H9 (cell line): Measurements from ENCODE around the gene LRRC42. TPM values are rescaled to one million over a fixed set of nuclear protein-coding genes. Genes with fewer than 3 reads are reported as not detected.

Experiments used
- DNase-seq: peaks from one replicate; pipeline ENCODE4 v3.0.0-alpha.2; 2017
- H2AFZ ChIP-seq: one replicate; pipeline ENCODE4 v1.6.1; 2013; ENCODE audit warnings: mild to moderate bottlenecking, low read length, control low read depth, moderate library complexity
- H2AK5ac ChIP-seq: 2 replicates; pipeline ENCODE4 v1.6.1; 2013; ENCODE audit warnings: low read length, control low read depth, mixed read lengths; ENCODE audit not compliant: insufficient read length
- H2BK120ac ChIP-seq: one replicate; pipeline ENCODE4 v1.6.1; 2013; ENCODE audit warnings: low read depth, mild to moderate bottlenecking, low read length, control low read depth, inconsistent platforms; ENCODE audit not compliant: poor library complexity, severe bottlenecking
- H2BK12ac ChIP-seq: 2 replicates; pipeline ENCODE4 v1.6.1; 2013; ENCODE audit warnings: low read length, control low read depth, mixed read lengths, low read depth; ENCODE audit not compliant: insufficient read length
- H2BK15ac ChIP-seq: 2 replicates; pipeline ENCODE4 v1.6.1; 2013; ENCODE audit warnings: low read depth, low read length, control low read depth
- H2BK20ac ChIP-seq: one replicate; pipeline ENCODE4 v1.6.1; 2013; ENCODE audit warnings: low read depth, mild to moderate bottlenecking, low read length, control low read depth, inconsistent platforms; ENCODE audit not compliant: poor library complexity, severe bottlenecking
- H2BK5ac ChIP-seq: 2 replicates; pipeline ENCODE4 v1.6.1; 2013; ENCODE audit warnings: low read length, control low read depth, mixed read lengths; ENCODE audit not compliant: insufficient read length
- H3K14ac ChIP-seq: 2 replicates; pipeline ENCODE4 v1.6.1; 2013; ENCODE audit warnings: low read length, control low read depth; ENCODE audit not compliant: insufficient read depth
- H3K18ac ChIP-seq: 2 replicates; pipeline ENCODE4 v1.6.1; 2013; ENCODE audit warnings: low read depth, mild to moderate bottlenecking, mixed read lengths, low read length, control low read depth; ENCODE audit not compliant: insufficient read length
- H3K23ac ChIP-seq: 2 replicates; pipeline ENCODE4 v1.6.1; 2013; ENCODE audit warnings: low read length, control low read depth, mixed read lengths, low read depth; ENCODE audit not compliant: insufficient read length
- H3K23me2 ChIP-seq: 2 replicates; pipeline ENCODE4 v1.6.1; 2013; ENCODE audit warnings: low read depth, mild to moderate bottlenecking, mixed read lengths, low read length, control low read depth; ENCODE audit not compliant: insufficient read length, poor library complexity, severe bottlenecking
- H3K27ac ChIP-seq: 2 replicates; pipeline ENCODE4 v1.5.1; 2013; ENCODE audit warnings: low read length, control low read depth, mixed read lengths, low read depth; ENCODE audit not compliant: insufficient read length
- H3K27me3 ChIP-seq: 2 replicates; pipeline ENCODE4 v1.6.1; 2013; ENCODE audit warnings: low read length, control low read depth, inconsistent platforms; ENCODE audit not compliant: insufficient read depth
- H3K4ac ChIP-seq: 2 replicates; pipeline ENCODE4 v1.6.1; 2013; ENCODE audit warnings: low read depth, mild to moderate bottlenecking, control low read depth, inconsistent platforms, low read length, moderate library complexity
- H3K4me1 ChIP-seq: 2 replicates; pipeline ENCODE4 v1.6.1; 2013; ENCODE audit warnings: low read length, control low read depth, inconsistent platforms; ENCODE audit not compliant: insufficient read depth
- H3K4me2 ChIP-seq: 2 replicates; pipeline ENCODE4 v1.6.1; 2013; ENCODE audit warnings: low read length, control low read depth, mixed read lengths; ENCODE audit not compliant: insufficient read length, insufficient read depth
- H3K56ac ChIP-seq: 2 replicates; pipeline ENCODE4 v1.6.1; 2013; ENCODE audit warnings: low read depth, mild to moderate bottlenecking, mixed read lengths, low read length, control low read depth; ENCODE audit not compliant: insufficient read length
- H3K79me1 ChIP-seq: 2 replicates; pipeline ENCODE4 v1.6.1; 2013; ENCODE audit warnings: low read depth, mild to moderate bottlenecking, moderate library complexity, low read length, control low read depth, inconsistent platforms; ENCODE audit not compliant: insufficient read depth, poor library complexity, severe bottlenecking
- H3K79me2 ChIP-seq: 2 replicates; pipeline ENCODE4 v1.6.1; 2013; ENCODE audit warnings: low read length, control low read depth, inconsistent platforms; ENCODE audit not compliant: insufficient read depth
- H3K9ac ChIP-seq: 2 replicates; pipeline ENCODE4 v1.6.1; 2013; ENCODE audit warnings: low read length, control low read depth, mixed read lengths; ENCODE audit not compliant: insufficient read length; ENCODE audit errors: extremely low read depth
- H3K9me3 ChIP-seq: one replicate; pipeline ENCODE4 v1.6.1; 2013; ENCODE audit warnings: low read depth, low read length, inconsistent platforms; ENCODE audit not compliant: control insufficient read depth
- H3T11ph ChIP-seq: one replicate; pipeline ENCODE4 v1.6.1; 2013; ENCODE audit warnings: mild to moderate bottlenecking, low read length, control low read depth, inconsistent platforms
- H4K20me1 ChIP-seq: one replicate; pipeline ENCODE4 v1.6.1; 2013; ENCODE audit not compliant: control insufficient read depth, insufficient read length, insufficient read depth
- H4K5ac ChIP-seq: 2 replicates; pipeline ENCODE4 v1.6.1; 2013; ENCODE audit warnings: low read depth, mild to moderate bottlenecking, mixed read lengths, low read length, control low read depth; ENCODE audit not compliant: insufficient read length
- H4K8ac ChIP-seq: replicated peaks from 2 replicates; pipeline ENCODE4 v1.6.1; 2013; ENCODE audit warnings: low read length, control low read depth, mixed read lengths, low read depth; ENCODE audit not compliant: insufficient read length
- H4K91ac ChIP-seq: 2 replicates; pipeline ENCODE4 v1.6.1; 2013; ENCODE audit warnings: low read depth, mild to moderate bottlenecking, moderate library complexity, mixed read lengths, low read length, control low read depth; ENCODE audit not compliant: insufficient read length
- H3K27ac Mint-ChIP-seq, 3 experiments: 2 replicates in 2 of 3; 3 replicates in 1 of 3; pipeline ENCODE4 v1.8.0; 2020 to 2021; ENCODE audit warnings: mixed read lengths in 3 of 3, mild to moderate bottlenecking in 1 of 3, moderate library complexity in 1 of 3
- H3K27me3 Mint-ChIP-seq: 2 replicates; pipeline ENCODE4 v1.8.0; 2021; ENCODE audit warnings: low read depth, mild to moderate bottlenecking, moderate library complexity, mixed read lengths
- H3K36me3 Mint-ChIP-seq, 3 experiments: 2 replicates in 2 of 3; 3 replicates in 1 of 3; pipeline ENCODE4 v1.8.0; 2020 to 2021; ENCODE audit warnings: low read depth in 3 of 3, mixed read lengths in 3 of 3; ENCODE audit not compliant: insufficient read depth in 1 of 3
- H3K4me1 Mint-ChIP-seq, 2 experiments: 2 replicates each; pipeline ENCODE4 v1.8.0; 2020; ENCODE audit warnings: mixed read lengths in 2 of 2
- H3K4me3 Mint-ChIP-seq, 2 experiments: 2 replicates in 1 of 2; 3 replicates in 1 of 2; pipeline ENCODE4 v1.8.0; 2020 to 2021; ENCODE audit warnings: mild to moderate bottlenecking in 2 of 2, mixed read lengths in 2 of 2, moderate library complexity in 1 of 2
- H3K9me3 Mint-ChIP-seq, 2 experiments: 2 replicates in 1 of 2; 3 replicates in 1 of 2; pipeline ENCODE4 v1.8.0; 2020; ENCODE audit warnings: mild to moderate bottlenecking in 2 of 2, mixed read lengths in 2 of 2, moderate library complexity in 1 of 2
- CTCF ChIP-seq: fragments of 200-600 bp; sonication (generic); conservative IDR thresholded peaks from 3 replicates; pipeline ENCODE4 v1.8.0; 2021; ENCODE audit warnings: antibody characterized with exemption, mild to moderate bottlenecking
- WGBS: extraction: QIAGEN DNeasy Blood & Tissue Kit; methylation state at CpG from one replicate; pipeline ENCODE4 v1.1.7; 2013; ENCODE audit warnings: missing lambda C conversion rate, low lambda C conversion rate, mixed read lengths; ENCODE audit not compliant: insufficient read length; ENCODE audit errors: extremely low coverage; 5-methylcytosine and 5-hydroxymethylcytosine counted together
- total RNA-seq: library from RNA; stranded (reverse); gene quantifications from 2 replicates; pipeline ENCODE4 v1.2.1, GENCODE V29; 2021

The LRRC42 gene
- total RNA-seq, 1 experiment from 2014 or later: 36.3 TPM

GRCh38 chr1:53943090-53943489, 3.1 kb upstream of the LRRC42 start:
- H3T11ph ChIP-seq: no peak overlapping the region
- H3K9ac ChIP-seq: no peak overlapping the region
- H3K79me2 ChIP-seq: no peaks in the 10 kb centered on the region; the same call in 1 of the 2 replicates
- no peak for TF ChIP-seq CTCF
- H3K4ac ChIP-seq: no peak overlapping the region
- no peak overlapping the region for H4K91ac ChIP-seq
- H3K9me3 ChIP-seq: no peaks in the 10 kb centered on the region
- no peak for DNase-seq
- H3K27me3 Mint-ChIP-seq: no peaks in the 10 kb centered on the region; the same call in 1 of the 2 replicates
- H2BK15ac ChIP-seq: no peak overlapping the region
- H3K14ac ChIP-seq: no peak overlapping the region
- H2BK20ac ChIP-seq: no peak overlapping the region
- no peaks in the 10 kb centered on the region for H3K79me1 ChIP-seq
- H4K5ac ChIP-seq: no peak overlapping the region
- no CpG with 5 or more reads among the region's 6 CpGs for WGBS
- H3K23ac ChIP-seq: no peak overlapping the region
- H3K27ac Mint-ChIP-seq: 0 out of 7 replicates have a peak overlapping the region, but pooled peaks of 1 of the 3 experiments have one; percentile 31
- no peaks in the 10 kb centered on the region for H3K27me3 ChIP-seq
- H3K36me3 Mint-ChIP-seq: peaks cover 0 to 7% (median 4%) of the 10 kb centered on the region in 3 experiments; a peak in 4 of 7 replicates
- H3K9me3 Mint-ChIP-seq: no peaks in the 10 kb centered on the region
- H2BK120ac ChIP-seq: no peak overlapping the region
- no peaks in the 10 kb centered on the region for H3K4me1 ChIP-seq
- H3K18ac ChIP-seq: no peak overlapping the region
- H3K27ac ChIP-seq: no peak overlapping the region
- H3K4me2 ChIP-seq: no peak overlapping the region
- peaks cover 31 to 37% of the 10 kb centered on the region in 2 experiments for H3K4me1 Mint-ChIP-seq
- H2BK12ac ChIP-seq: no peak overlapping the region
- peaks cover 13% of the 10 kb centered on the region for H3K23me2 ChIP-seq
- H2BK5ac ChIP-seq: no peak overlapping the region
- H4K8ac ChIP-seq: no peak overlapping the region
- H2AK5ac ChIP-seq: no peak overlapping the region
- no peak overlapping the region for H2AFZ ChIP-seq
- no peak overlapping the region for H3K56ac ChIP-seq
- no peaks in the 10 kb centered on the region for H4K20me1 ChIP-seq
- H3K4me3 Mint-ChIP-seq: 0 out of 5 replicates have a peak overlapping the region, but pooled peaks of 1 of the 2 experiments have one; percentile 3
